ENCODE data around the gene CPNE7.

GRCh38 chr16:89549007-89549700 is 26.4 kb upstream of the CPNE7 start:
- TF ChIP-seq TCF3 (CRISPR knock-in tag; IDR thresholded peaks at IDR 0.05) (no peak), UBTF (IDR thresholded peaks at IDR 0.05; ENCODE audit: borderline replicate concordance in 1 of 2, low read depth in 2 of 2, low read length in 2 of 2) (no peak), ZBTB8A (IDR thresholded peaks at IDR 0.05; ENCODE audit: partially characterized antibody) (no peak), KDM1A (IDR thresholded peaks at IDR 0.05) (no peak), POLR2AphosphoS5 (IDR thresholded peaks at IDR 0.05; ENCODE audit: control insufficient read depth, insufficient read depth, low read depth, low read length) (no peak), FOS (IDR thresholded peaks at IDR 0.05; ENCODE audit: extremely low read depth, insufficient read length) (no peak), RAD21 (CRISPR knock-in tag; conservative IDR thresholded peaks at IDR 0.05 in 1 of 2, IDR thresholded peaks at IDR 0.05 in 1 of 2) (no peak), SRF (CRISPR knock-in tag; IDR thresholded peaks at IDR 0.05) (no peak), ZEB2 (IDR thresholded peaks at IDR 0.05) (no peak), PHF20 (IDR thresholded peaks at IDR 0.05; ENCODE audit: partially characterized antibody) (no peak), SRSF1 (IDR thresholded peaks at IDR 0.05; ENCODE audit: low read depth, low read length) (no peak)

Data from K562 (cell line).